Astrocyte of the spinal cord (primary cell): Measurements from ENCODE around the gene CAMK2B.

Experiments used
- DNase-seq: peaks from one replicate; pipeline ENCODE4 v3.0.0; 2011; ENCODE audit warnings: low read depth, low spot score
- H3K4me3 ChIP-seq: 2 replicates; pipeline ENCODE4 v1.5.1; 2011; ENCODE audit warnings: low read depth, mild to moderate bottlenecking, low read length, moderate library complexity
- CTCF ChIP-seq: IDR thresholded peaks from 2 replicates; pipeline ENCODE4 v1.5.1; 2012; ENCODE audit warnings: low read depth, mild to moderate bottlenecking, low read length, inconsistent platforms
- in situ Hi-C: cut with HindIII; loops from 2 replicates; pipeline ENCODE4 v1.10.0; 2017; ENCODE audit warnings: low sequenced_read_pairs

Gene CAMK2B

GRCh38 chr7:44267719-44268421, 57.5 kb downstream of the CAMK2B start:
- H3K4me3 ChIP-seq: no peak overlapping the region
- DNase-seq: no peak
- in situ Hi-C loops: no loop called here
- no peak for TF ChIP-seq CTCF

GRCh38 chr7:44267178-44267577, 58.2 kb downstream of the CAMK2B start:
- no peak for TF ChIP-seq CTCF
- no peak for DNase-seq
- in situ Hi-C loops: no loop called here
- H3K4me3 ChIP-seq: no peak overlapping the region

- H3K4me3 ChIP-seq: no peak overlapping the region
- TF ChIP-seq CTCF: no peak
- no peak for DNase-seq
- in situ Hi-C loops: no loop called here
Measured at GRCh38 chr7:44266526-44266925, 58.9 kb downstream of the CAMK2B start.

GRCh38 chr7:44265728-44266127, 59.7 kb downstream of the CAMK2B start:
- in situ Hi-C loops: no loop called here

GRCh38 chr7:44264221-44264931, 61.0 kb downstream of the CAMK2B start:
- in situ Hi-C loops: no loop called here
- H3K4me3 ChIP-seq: no peak overlapping the region
- DNase-seq: no peak
- TF ChIP-seq CTCF: no peak

More at GRCh38 chr7:44265728-44266127, 59.7 kb downstream of the CAMK2B start:
- DNase-seq: no peak
- TF ChIP-seq CTCF: no peak
- no peak overlapping the region for H3K4me3 ChIP-seq

GRCh38 chr7:44263326-44264082, 61.9 kb downstream of the CAMK2B start:
- H3K4me3 ChIP-seq: no peak overlapping the region
- in situ Hi-C loops: no loop called here
- TF ChIP-seq CTCF: no peak
- DNase-seq: no peak
